ENCODE data around the gene FANCM.
"Not testable (repeated sequence)": the region's sequence is repeated elsewhere in the genome, so short reads cannot be mapped to it uniquely, and the experiment has no call there.

FANCM gene

DNA sequence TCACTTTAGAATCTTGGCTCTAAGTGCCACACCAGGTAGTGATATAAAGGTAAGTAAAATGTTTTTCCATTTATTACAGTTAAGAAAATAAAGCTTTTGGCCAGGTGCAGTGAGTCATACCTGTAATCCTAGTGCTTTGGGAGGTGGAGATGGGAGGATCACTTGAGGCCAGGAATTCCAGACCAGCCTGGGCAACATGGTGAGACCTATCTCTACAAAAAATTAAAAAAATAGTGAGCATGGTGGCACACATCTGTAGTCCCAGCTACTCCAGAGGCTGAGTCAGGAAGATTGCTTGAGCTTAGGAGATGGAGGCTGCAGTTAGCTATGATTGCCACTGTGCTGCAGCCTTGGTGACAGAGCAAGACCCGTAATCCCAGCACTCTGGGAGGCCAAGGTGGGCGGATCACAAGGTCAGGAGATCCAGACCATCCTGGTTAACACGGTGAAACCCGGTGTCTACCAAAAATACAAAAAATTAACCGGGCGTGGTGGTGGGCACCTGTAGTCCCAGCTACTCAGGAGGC is 5.0 kb downstream of the FANCM start:
- no peak for DNase-seq

- DNase-seq, result not testable (repeated sequence)
These were observed 6.4 kb downstream of the FANCM start for GRCh38 chr14:45142083-45142482.

GRCh38 chr14:45144658-45145057 is 8.9 kb downstream of the FANCM start:
- no peak for DNase-seq

DNA sequence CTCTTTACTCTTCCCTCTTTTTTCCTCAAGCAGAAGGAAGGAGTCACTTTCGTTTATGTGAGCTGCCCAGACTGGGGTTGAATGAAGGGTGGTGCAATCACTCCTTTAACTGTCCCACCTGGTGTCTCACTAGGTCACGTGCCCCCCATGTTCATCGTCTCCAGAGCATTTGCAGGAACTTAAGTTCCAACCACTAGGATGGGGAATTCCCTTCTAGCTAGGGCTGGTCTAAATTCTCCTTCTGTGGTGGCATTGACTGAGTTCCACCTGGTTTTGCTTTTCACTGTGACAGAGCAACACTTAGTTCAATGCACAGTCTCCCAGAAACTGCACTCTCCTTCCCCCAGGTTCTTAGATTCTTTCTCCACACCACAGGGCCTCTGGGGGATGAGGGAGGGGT is 9.5 kb downstream of the FANCM start:
- DNase-seq, result no peak

- no peak for DNase-seq
These were observed 13.9 kb downstream of the FANCM start for GRCh38 chr14:45149602-45150001.

DNA sequence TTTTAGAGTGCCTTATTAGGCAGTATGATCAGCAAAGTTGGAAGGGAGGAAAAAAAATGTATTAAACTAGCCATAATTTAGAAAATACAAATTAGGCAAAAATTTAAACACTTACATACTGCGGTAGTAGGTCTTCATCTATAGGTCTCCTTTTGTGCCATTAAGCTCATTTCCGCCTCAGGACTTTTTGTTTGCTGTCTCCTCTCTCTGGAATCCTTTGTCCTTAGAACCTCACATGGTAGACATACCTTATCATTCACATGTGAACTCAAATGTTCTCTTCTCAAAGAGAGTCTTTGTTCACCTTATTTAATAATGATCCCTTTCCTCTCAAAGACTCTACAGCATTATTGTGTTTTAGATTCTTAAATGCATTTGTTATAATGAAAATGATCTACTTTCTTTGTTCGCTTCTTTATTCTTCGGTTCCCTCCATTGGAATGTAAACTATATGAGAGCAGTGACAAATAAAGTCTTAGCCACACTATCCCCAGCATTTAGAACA is 14.7 kb downstream of the FANCM start:
- no peak for DNase-seq

GRCh38 chr14:45156067-45156466 is 20.3 kb downstream of the FANCM start:
- no peak for DNase-seq

DNA sequence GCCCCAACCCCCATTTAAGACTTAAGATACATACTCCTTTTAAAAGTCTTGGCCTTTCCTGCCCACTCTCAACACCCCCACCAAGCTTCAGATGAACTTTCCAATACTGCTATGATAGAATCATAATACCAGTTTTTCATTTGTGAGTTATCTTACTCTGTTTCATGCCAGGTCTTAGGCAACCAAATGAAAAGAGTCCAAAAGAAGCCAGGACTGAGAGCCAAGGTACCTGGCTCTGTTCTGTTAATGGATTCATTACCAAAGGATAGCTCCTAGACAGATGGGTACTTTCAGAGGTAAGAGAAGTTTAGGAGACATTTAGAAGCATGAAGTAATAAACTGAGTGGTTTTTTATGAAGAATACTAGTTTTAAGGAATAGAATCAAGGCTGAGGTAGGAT is 34.2 kb downstream of the FANCM start:
- no peak for DNase-seq

GRCh38 chr14:45177076-45177475 is 41.3 kb downstream of the FANCM start:
- no peak for DNase-seq

GRCh38 chr14:45181329-45181728 is 45.6 kb downstream of the FANCM start:
- DNase-seq, result no peak

DNA sequence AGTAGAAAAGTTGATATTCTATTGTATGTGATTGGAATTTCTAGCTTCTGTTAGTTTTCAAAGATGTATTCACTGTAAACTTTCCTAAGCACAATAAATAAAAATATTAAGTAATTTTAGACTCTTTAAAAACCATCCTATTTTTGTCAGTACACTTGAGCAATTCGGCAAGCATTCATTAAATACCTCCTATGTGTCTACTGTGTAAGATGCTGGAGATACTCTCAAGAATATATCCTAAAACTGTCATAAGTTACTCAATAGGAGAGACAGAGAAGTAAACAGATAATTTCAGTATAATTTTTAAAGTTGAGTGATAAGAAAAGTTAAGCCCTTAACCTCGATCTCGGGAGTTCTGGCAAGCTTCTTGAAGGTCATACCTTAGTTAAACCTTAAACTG is 46.1 kb downstream of the FANCM start:
- no peak for DNase-seq

GRCh38 chr14:45185100-45185814 is 49.5 kb downstream of the FANCM start:
- DNase-seq, result no peak

DNA sequence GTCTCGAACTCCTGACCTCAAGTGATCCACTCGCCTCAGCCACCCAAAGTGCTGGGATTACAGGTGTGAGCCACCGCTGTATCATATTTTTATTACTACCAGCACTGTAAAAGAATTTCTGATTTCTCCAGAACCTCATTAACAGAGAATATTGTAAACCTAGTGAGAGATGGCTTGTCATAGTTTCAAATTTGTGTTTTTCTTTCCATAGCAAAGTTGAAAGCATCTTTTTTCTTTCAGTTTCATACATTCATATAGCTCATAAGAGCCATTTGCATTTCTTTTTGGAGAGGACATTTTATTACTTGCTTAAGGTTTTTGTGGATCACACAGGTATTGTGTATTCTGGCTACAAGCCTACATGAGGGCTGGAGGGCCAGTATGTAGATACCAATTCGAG is 59.2 kb downstream of the FANCM start:
- DNase-seq, result no peak

GRCh38 chr14:45198551-45198950 is 62.8 kb downstream of the FANCM start:
- no peak for DNase-seq

- no peak for DNase-seq
These were observed 63.5 kb downstream of the FANCM start for GRCh38 chr14:45199230-45199629.

DNA sequence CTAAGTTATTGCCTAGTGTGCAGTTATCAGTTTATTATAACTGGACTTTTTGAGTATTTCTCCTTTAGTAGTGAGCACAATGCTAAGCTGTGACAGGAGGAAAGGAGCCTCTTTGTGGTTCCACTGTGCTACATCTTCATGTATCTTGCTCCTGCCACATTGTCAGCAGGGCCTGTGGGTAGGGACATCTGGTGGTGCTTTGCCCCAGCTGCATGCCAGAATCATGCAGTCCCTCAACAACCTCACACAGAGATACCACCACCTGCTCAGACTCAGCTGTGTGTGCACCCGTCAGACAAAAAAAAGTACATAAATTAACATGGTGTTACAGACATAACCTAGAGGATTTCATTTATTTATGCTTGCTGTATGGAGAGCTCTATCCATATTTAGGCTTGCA is 66.2 kb downstream of the FANCM start:
- DNase-seq, result no peak

DNA sequence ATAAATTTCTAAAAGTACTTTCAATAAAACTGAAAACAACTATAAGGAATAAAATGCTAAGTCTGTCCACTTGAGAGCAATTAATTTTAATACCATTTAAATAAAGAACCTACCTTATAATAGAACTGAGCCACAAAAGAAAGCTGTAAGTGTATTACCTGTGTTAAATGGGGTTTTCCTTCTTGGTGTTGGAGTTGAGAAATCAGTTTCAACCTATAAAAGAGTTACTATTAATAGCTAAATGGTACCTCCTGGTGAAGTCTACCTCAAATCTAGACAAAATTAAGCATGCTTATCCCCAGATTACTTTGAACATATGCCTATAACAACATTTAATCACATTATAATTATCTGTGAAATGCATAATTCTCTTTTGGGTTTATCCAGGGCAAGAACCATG is 68.5 kb downstream of the FANCM start:
- DNase-seq, result no peak

DNA sequence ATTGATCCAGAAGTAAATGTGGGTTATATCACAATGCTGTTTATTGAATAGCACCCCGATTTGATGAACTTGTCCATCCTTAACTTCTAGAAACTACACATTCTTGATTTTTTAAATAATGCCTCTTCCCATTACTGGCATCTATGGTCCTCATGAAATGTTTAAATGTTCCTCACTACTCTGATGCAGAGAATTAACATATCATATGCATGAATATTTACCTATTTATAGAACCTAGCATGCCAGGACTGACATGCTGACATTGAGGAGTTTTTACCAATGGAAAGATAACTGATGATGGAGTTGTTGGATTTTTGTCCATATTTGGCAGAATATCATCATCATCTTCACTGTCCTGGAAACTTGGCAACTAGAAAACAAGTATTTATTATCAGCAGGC is 74.4 kb downstream of the FANCM start:
- no peak for DNase-seq

GRCh38 chr14:45211295-45211694 is 75.6 kb downstream of the FANCM start:
- no peak for DNase-seq

DNA sequence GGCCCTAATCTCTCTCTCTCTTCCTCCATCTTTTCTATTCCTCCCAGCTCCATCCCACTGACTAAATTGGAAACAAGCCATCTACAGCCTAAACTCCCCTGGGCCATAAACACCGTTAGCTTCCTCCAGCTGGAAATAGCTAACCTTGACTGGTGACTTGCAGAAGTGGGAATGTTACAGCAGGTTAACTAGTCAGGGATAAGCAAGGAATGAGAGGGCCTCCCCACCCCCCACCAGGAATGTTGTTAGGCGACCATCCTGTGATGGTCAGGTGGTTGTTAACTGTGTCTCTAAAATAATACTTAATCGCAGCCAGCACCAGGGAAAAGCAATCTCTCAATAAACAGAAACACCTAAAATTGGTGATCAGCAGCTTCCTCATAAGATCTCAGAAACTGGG is 76.5 kb downstream of the FANCM start:
- no peak for DNase-seq

DNA sequence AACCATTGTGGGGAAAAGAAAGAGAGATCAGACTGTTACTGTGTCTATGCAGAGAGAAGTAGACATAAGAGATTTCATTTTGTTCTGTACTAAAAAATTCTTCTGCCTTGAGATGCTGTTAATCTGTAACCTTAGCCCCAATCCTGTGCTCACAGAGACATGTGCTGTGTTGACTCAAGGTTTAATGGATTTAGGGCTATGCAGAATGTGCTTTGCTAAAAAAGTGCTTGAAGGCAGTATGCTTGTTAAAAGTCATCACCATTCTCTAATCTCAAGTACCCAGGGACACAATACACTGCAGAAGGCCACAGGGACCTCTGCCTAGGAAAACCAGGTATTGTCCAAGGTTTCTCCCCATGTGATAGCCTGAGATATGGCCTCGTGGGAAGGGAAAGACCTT is 78.0 kb downstream of the FANCM start:
- DNase-seq, result not testable (repeated sequence)

GRCh38 chr14:45214341-45214740 is 78.6 kb downstream of the FANCM start:
- not testable (repeated sequence) for DNase-seq

DNA sequence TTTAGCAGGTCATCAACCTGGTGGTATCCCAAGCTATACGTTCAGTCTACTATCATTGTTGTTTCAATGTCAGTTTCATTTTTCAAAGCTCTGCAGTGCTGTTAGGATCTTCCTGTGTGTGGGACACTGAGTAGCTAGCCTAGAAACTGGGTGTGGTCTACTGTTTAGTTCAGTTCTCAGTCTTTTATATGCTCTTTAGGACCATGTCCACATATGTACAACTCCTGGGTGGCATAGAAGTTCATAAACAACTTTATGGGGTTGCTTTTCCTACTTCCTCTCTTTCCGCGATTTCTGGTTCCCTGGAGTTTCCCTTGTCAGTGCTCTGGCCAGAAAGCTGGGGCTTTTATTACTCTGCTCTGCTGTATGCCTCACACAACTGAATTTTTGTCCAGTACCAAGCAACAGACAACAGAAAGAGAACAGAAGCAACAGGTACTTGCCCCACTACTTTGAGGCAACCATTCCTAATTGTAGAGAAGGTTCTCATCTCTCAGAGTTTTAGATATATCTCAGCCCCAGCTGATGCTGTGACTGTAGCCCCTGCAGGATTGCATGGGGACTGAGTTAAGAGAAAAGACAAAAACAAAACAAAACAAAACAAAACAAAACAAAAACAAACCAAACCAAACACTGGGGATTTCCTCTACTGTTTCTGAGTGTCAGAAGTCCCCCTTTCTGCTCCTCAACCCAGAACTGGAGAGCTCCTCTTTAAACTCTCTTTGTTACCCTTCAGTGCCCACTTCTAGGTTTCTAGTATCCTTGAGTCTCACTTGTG is 86.9 kb downstream of the FANCM start:
- no peak for DNase-seq

DNA sequence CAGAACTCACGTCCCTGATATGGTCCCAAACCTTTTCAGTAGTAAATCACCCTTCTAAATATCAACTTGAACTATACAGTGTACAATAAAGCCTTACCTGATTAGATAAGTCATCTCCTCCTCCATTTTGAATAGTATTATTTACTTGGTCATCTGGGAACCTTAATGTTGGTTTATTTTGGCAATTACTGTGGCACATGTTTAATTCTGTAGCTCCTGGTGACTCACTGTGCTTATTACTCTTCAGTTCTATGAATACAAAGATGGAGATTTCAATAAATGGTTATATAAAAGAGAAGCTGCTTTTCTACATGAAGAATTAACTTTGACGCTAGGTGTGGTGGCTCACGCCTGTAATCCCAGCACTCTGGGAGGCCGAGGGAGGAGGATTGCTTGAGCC is 91.8 kb downstream of the FANCM start:
- DNase-seq, result no peak

All from NK-92 treated with Interleukin-12 subunit alpha and Interleukin-12 subunit beta, amount 100 ng/mL, for 24 hours (cell line).